HCT116 (cell line): ENCODE measurements around the gene SH3GL1. TPM values are rescaled to one million over a fixed set of nuclear protein-coding genes. Genes with fewer than 3 reads are reported as not detected.

ENCODE experiments used
- ATAC-seq: fragments of 200-7000 bp; cut with Tn5 transposase; 2 replicates; pipeline ENCODE4 v1.9.1; 2020; ENCODE audit warnings: mild to moderate bottlenecking, moderate library complexity
- BruUV-seq: library from RNA; stranded (reverse); fragments of 400-500 nt; replicated peaks from 2 replicates; lab custom pipeline; 2021; lab: Mats Ljungman, UMichigan
- CTCF ChIA-PET: fragments of 300-600 bp; sonication (Branson Sonifier 250); formaldehyde crosslinking; loops from one replicate; lab custom pipeline; 2021; ENCODE audit warnings: antibody characterized with exemption; lab: Charles Lee
- POLR2A ChIA-PET: fragments of 300-600, 350-600 bp; sonication (Branson Sonifier 250); formaldehyde crosslinking; loops from one replicate; lab custom pipeline; 2021; ENCODE audit warnings: antibody characterized with exemption; lab: Charles Lee
- RAD21 ChIA-PET, 2 experiments: fragments of 300-600 bp; sonication (Branson Sonifier 250); formaldehyde crosslinking; loops; one replicate each; lab custom pipeline; 2023; ENCODE audit warnings: low total read pairs in 2 of 2; ENCODE audit not compliant: uncharacterized antibody in 2 of 2, unreplicated experiment in 2 of 2, low non-redundant PET in 1 of 2; lab: Charles Lee
- DNase-seq: peaks from one replicate; pipeline ENCODE4 v3.0.0-alpha.2; 2010; ENCODE audit warnings: low read depth, low spot score
- H2AFZ ChIP-seq: fragments of 200-600 bp; shearing (Covaris generic), sonication (generic); 2 replicates; pipeline ENCODE4 v1.6.1; 2017; ENCODE audit warnings: low read depth, mixed run types, mixed read lengths, antibody characterized with exemption, low read length; ENCODE audit not compliant: poor library complexity, severe bottlenecking
- H3K27ac ChIP-seq: 2 replicates; pipeline ENCODE4 v1.5.1; 2012; ENCODE audit warnings: low read depth, low read length
- H3K27me3 ChIP-seq: fragments of 200-600 bp; sonication (generic); 2 replicates; pipeline ENCODE4 v1.6.1; 2016; ENCODE audit warnings: mixed run types, low read length, mixed read lengths; ENCODE audit not compliant: insufficient read depth
- H3K36me3 ChIP-seq, 2 experiments: fragments of 200-500 bp in 1 of 2; fragments of 200-600 bp in 1 of 2; sonication (Bioruptor generic) in 1 of 2; sonication (generic) in 1 of 2; 2 replicates each; pipeline versions ENCODE4 v1.5.1 to v1.6.1; 2014 to 2016; ENCODE audit warnings: low read length in 2 of 2, inconsistent platforms in 1 of 2, mixed read lengths in 1 of 2, mixed run types in 1 of 2; ENCODE audit not compliant: insufficient read depth in 2 of 2, control insufficient read depth in 1 of 2
- H3K4me1 ChIP-seq, 2 experiments: fragments of 200-600 bp in 1 of 2; sonication (generic) in 1 of 2; 2 replicates each; pipeline versions ENCODE4 v1.5.1 to v1.6.1; 2012 to 2017; ENCODE audit warnings: low read length in 2 of 2, inconsistent platforms in 1 of 2, mild to moderate bottlenecking in 1 of 2, mixed read lengths in 1 of 2, mixed run types in 1 of 2, moderate library complexity in 1 of 2; ENCODE audit not compliant: insufficient read depth in 2 of 2, control insufficient read depth in 1 of 2
- H3K4me2 ChIP-seq: fragments of 200-600 bp; sonication (generic); 2 replicates; pipeline ENCODE4 v1.6.1; 2017; ENCODE audit warnings: mixed run types, low read length, mixed read lengths
- H3K4me3 ChIP-seq, 2 experiments: fragments of 200-600 bp in 1 of 2; sonication (generic) in 1 of 2; replicated peaks in 1 of 2; 2 replicates each; pipeline ENCODE4 v1.5.1; 2011 to 2016; ENCODE audit warnings: low read length in 2 of 2, control low read depth in 1 of 2, low read depth in 1 of 2, mild to moderate bottlenecking in 1 of 2, mixed read lengths in 1 of 2, mixed run types in 1 of 2
- H3K79me2 ChIP-seq: fragments of 200-600 bp; sonication (generic); 2 replicates; pipeline ENCODE4 v1.6.1; 2017; ENCODE audit warnings: mild to moderate bottlenecking, mixed run types, low read length, moderate library complexity, mixed read lengths; ENCODE audit not compliant: insufficient read depth
- H3K9ac ChIP-seq: fragments of 200-600 bp; sonication (generic); 2 replicates; pipeline ENCODE4 v1.6.1; 2016; ENCODE audit warnings: low read length, mixed read lengths
- H3K9me2 ChIP-seq: fragments of 200-600 bp; sonication (generic), shearing (Covaris generic); 2 replicates; pipeline ENCODE4 v1.6.1; 2017; ENCODE audit warnings: mixed run types, mild to moderate bottlenecking, moderate library complexity; ENCODE audit not compliant: insufficient read depth
- H3K9me3 ChIP-seq, 2 experiments: fragments of 200-500 bp in 1 of 2; fragments of 200-600 bp in 1 of 2; sonication (Bioruptor generic) in 1 of 2; sonication (generic) in 1 of 2; 2 replicates each; pipeline ENCODE4 v1.6.1; 2014 to 2017; ENCODE audit warnings: low read length in 2 of 2, mixed read lengths in 2 of 2, inconsistent platforms in 1 of 2, low read depth in 1 of 2, mild to moderate bottlenecking in 1 of 2, mixed run types in 1 of 2, moderate library complexity in 1 of 2; ENCODE audit not compliant: control insufficient read depth in 1 of 2, insufficient read depth in 1 of 2
- H4K20me1 ChIP-seq: fragments of 200-600 bp; sonication (generic), shearing (Covaris generic); 2 replicates; pipeline ENCODE4 v1.6.1; 2017; ENCODE audit warnings: mixed run types, mild to moderate bottlenecking, moderate library complexity; ENCODE audit not compliant: insufficient read depth
- ELF1 ChIP-seq: IDR thresholded peaks from 2 replicates; pipeline ENCODE4 v1.6.1; 2012; ENCODE audit warnings: low read depth, borderline replicate concordance
- EZH2 ChIP-seq: fragments of 200-600 bp; sonication (generic); IDR thresholded peaks from 2 replicates; pipeline ENCODE4 v1.6.1; 2017; ENCODE audit warnings: antibody characterized with exemption, mixed run types
- SRF ChIP-seq: IDR thresholded peaks from 2 replicates; pipeline ENCODE4 v1.6.1; 2012; ENCODE audit warnings: low read depth
- TCF7L2 ChIP-seq: IDR thresholded peaks from 2 replicates; pipeline ENCODE4 v1.7.0; 2011; ENCODE audit warnings: borderline replicate concordance, inconsistent platforms; ENCODE audit not compliant: insufficient read depth, insufficient read length; ENCODE audit errors: extremely low read depth
- ZFX ChIP-seq: fragments of 450-650 bp; IDR thresholded peaks from 2 replicates; pipeline ENCODE4 v1.6.1; 2017
- intact Hi-C: fragments of 100-400 bp; cut with micrococcal nuclease; formaldehyde crosslinking; loops from 2 replicates; pipeline ENCODE4 v1.10.0; 2022
- microRNA-seq: library from miRNA; unstranded; fragments of <30 nt; microRNA quantifications from one replicate; pipeline ENCODE4, GENCODE V29; 2016; ENCODE audit warnings: borderline number of aligned reads
- total RNA-seq: library from RNA; stranded (reverse); gene quantifications from one replicate; pipeline ENCODE4 v1.2.1, GENCODE V29; 2021; ENCODE audit not compliant: unreplicated experiment
- TF ChIP-seq, protein P1 (sequence below): IDR thresholded peaks from 2 replicates; pipeline ENCODE4 v1.6.1; 2012
- TF ChIP-seq, protein P2 (sequence below), 3 experiments: fragments of 200-600 bp in 1 of 3; sonication (generic) in 1 of 3; IDR thresholded peaks in 2 of 3; conservative IDR thresholded peaks in 1 of 3; 2 replicates each; pipeline ENCODE4 v1.5.1; 2012 to 2017; ENCODE audit warnings: low read depth in 2 of 3, low read length in 2 of 3, antibody characterized with exemption in 1 of 3, borderline replicate concordance in 1 of 3, control low read depth in 1 of 3, mild to moderate bottlenecking in 1 of 3, mixed read lengths in 1 of 3, mixed run types in 1 of 3, moderate library complexity in 1 of 3; ENCODE audit not compliant: insufficient read depth in 1 of 3

SH3GL1 gene
- total RNA-seq, 1 experiment from 2014 or later: 86.0 TPM

DNA sequence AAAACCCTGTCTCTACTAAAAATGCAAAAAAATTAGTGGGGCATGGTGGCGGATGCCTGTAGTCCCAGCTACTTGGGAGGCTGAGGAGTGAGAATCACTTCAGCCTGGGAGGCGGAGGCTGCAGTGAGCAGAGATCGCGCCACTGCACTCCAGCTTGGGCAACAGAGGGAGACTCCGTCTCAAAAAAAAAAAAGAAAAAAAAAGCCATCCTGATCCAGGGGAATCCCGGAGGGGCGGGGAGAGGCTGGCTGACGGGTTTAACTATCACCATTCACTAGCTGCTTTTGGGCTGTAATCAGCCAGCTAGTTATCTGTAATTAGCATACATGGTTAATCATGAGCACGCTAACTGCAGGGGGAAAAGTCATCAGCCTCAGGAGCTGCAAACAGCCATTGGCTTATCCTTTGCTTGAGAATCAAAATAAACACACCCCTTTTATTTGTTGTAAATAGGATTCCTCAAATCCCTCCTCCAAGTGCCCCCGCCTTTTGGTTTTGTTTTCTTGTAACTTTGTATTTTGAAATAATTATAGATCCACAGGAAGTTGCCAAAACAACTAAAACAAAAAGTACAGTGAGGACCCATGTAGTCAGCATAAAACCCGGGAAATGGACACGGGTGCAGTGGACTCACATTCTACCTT is 86.4 kb downstream of the SH3GL1 start:
- no peaks in the 10 kb centered on the region for H3K9me2 ChIP-seq
- H3K9me3 ChIP-seq: no peaks in the 10 kb centered on the region
- H3K79me2 ChIP-seq: no peaks in the 10 kb centered on the region
- intact Hi-C loops: no loop called here
- DNase-seq: no peak
- no peak overlapping the region for H2AFZ ChIP-seq
- BruUV-seq: no TSS peak
- H3K36me3 ChIP-seq: 0 out of 4 replicates have a peak, but pooled peaks cover 0 to 3% of the 10 kb centered on the region in 2 experiments
- H3K4me2 ChIP-seq: no peak overlapping the region
- H3K4me1 ChIP-seq: peaks cover 6 to 17% of the 10 kb centered on the region in 2 experiments
- ChIA-PET CTCF (no interaction called here), RAD21 (no interaction called here), POLR2A (interaction anchor here (1.3 kb wide), 1 partner anchor 29 kb away, joined by 3 read pairs; no protein-coding TSS in a partner anchor)
- no peaks in the 10 kb centered on the region for H3K27me3 ChIP-seq
- H4K20me1 ChIP-seq: no peaks in the 10 kb centered on the region
- H3K4me3 ChIP-seq: no peak overlapping the region
- no peak for ATAC-seq
- TF ChIP-seq SRF (no peak), ELF1 (no peak), ZFX (no peak), TCF7L2 (no peak), EZH2 (no peak)
- TF ChIP-seq, protein P1, sequence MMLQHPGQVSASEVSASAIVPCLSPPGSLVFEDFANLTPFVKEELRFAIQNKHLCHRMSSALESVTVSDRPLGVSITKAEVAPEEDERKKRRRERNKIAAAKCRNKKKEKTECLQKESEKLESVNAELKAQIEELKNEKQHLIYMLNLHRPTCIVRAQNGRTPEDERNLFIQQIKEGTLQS: no peak
- TF ChIP-seq, protein P2, sequence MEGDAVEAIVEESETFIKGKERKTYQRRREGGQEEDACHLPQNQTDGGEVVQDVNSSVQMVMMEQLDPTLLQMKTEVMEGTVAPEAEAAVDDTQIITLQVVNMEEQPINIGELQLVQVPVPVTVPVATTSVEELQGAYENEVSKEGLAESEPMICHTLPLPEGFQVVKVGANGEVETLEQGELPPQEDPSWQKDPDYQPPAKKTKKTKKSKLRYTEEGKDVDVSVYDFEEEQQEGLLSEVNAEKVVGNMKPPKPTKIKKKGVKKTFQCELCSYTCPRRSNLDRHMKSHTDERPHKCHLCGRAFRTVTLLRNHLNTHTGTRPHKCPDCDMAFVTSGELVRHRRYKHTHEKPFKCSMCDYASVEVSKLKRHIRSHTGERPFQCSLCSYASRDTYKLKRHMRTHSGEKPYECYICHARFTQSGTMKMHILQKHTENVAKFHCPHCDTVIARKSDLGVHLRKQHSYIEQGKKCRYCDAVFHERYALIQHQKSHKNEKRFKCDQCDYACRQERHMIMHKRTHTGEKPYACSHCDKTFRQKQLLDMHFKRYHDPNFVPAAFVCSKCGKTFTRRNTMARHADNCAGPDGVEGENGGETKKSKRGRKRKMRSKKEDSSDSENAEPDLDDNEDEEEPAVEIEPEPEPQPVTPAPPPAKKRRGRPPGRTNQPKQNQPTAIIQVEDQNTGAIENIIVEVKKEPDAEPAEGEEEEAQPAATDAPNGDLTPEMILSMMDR (IDR thresholded peaks at IDR 0.05 in 2 of 3, conservative IDR thresholded peaks at IDR 0.05 in 1 of 3; ENCODE audit: borderline replicate concordance in 1 of 3, insufficient read depth in 1 of 3, low read depth in 2 of 3, low read length in 2 of 3): no peak
- H3K9ac ChIP-seq: no peak overlapping the region
- no peak overlapping the region for H3K27ac ChIP-seq

Small RNAs within 50 kb of the gene (microRNA-seq; reads per million reads assigned to microRNA genes)
- 7.7 reads per million, percentile 21 among the genes with 10 or more reads in this experiment for gene MIR4746

Other genes with a start within 250 kb of the SH3GL1 start
- gene CREB3L3, start 246.9 kb downstream of the SH3GL1 start, total RNA-seq: 0.25 TPM
- 36.3 TPM for gene SIRT6, start 218.0 kb downstream of the SH3GL1 start, total RNA-seq
- 1.7 TPM for gene ANKRD24, start 217.9 kb downstream of the SH3GL1 start, total RNA-seq
- 1.2 TPM for gene EBI3, start 171.0 kb downstream of the SH3GL1 start, total RNA-seq
- gene YJU2, start 153.5 kb downstream of the SH3GL1 start, total RNA-seq: 26.9 TPM
- 2.0 TPM for gene SHD, start 121.3 kb downstream of the SH3GL1 start, total RNA-seq
- not detected for gene TMIGD2, start 98.2 kb downstream of the SH3GL1 start, total RNA-seq
- gene FSD1, start 95.9 kb downstream of the SH3GL1 start, total RNA-seq: 20.1 TPM
- 2.1 TPM for gene STAP2, start 61.7 kb downstream of the SH3GL1 start, total RNA-seq
- gene MPND, start 57.0 kb downstream of the SH3GL1 start, total RNA-seq: 24.3 TPM
- 69.9 TPM for gene CHAF1A, start 2.1 kb upstream of the SH3GL1 start, total RNA-seq
- 76.5 TPM for gene UBXN6, start 57.2 kb upstream of the SH3GL1 start, total RNA-seq
- gene HDGFL2, start 71.8 kb upstream of the SH3GL1 start, total RNA-seq: 75.2 TPM
- gene PLIN4, start 117.9 kb upstream of the SH3GL1 start, total RNA-seq: 2.3 TPM
- 8.1 TPM for gene PLIN5, start 134.7 kb upstream of the SH3GL1 start, total RNA-seq
- gene LRG1, start 139.5 kb upstream of the SH3GL1 start, total RNA-seq: 1.3 TPM
- gene SEMA6B, start 159.1 kb upstream of the SH3GL1 start, total RNA-seq: 58.4 TPM
- gene TNFAIP8L1, start 239.0 kb upstream of the SH3GL1 start, total RNA-seq: 22.2 TPM